Endodermal cell (in vitro differentiated cells): ENCODE data around the gene ERGIC1. TPM values are rescaled to one million over a fixed set of nuclear protein-coding genes. Genes with fewer than 3 reads are reported as not detected.
A peak's percentile ranks its signal among the peaks of the same experiment; 100 is the strongest.

ENCODE experiments used
- DNase-seq: peaks from one replicate; pipeline ENCODE4 v3.0.0-alpha.2; 2017
- H3K27ac ChIP-seq: 2 replicates; pipeline ENCODE4 v1.5.1; 2013; ENCODE audit warnings: mild to moderate bottlenecking, low read depth, low read length, moderate library complexity
- H3K27me3 ChIP-seq: 2 replicates; pipeline ENCODE4 v1.6.1; 2013; ENCODE audit warnings: mild to moderate bottlenecking, low read length, moderate library complexity; ENCODE audit not compliant: insufficient read depth, control insufficient read depth, poor library complexity, severe bottlenecking
- H3K36me3 ChIP-seq: 2 replicates; pipeline ENCODE4 v1.7.0; 2013; ENCODE audit warnings: mild to moderate bottlenecking, low read length, moderate library complexity; ENCODE audit not compliant: control insufficient read depth, insufficient read depth
- H3K4me1 ChIP-seq: one replicate; pipeline ENCODE4 v1.7.0; 2013; ENCODE audit warnings: low read length; ENCODE audit not compliant: control insufficient read depth, insufficient read depth
- H3K4me3 ChIP-seq: 2 replicates; pipeline ENCODE4 v1.5.1; 2013; ENCODE audit warnings: mild to moderate bottlenecking, low read length, moderate library complexity
- H3K9ac ChIP-seq: 2 replicates; pipeline ENCODE4 v1.6.1; 2013; ENCODE audit warnings: mild to moderate bottlenecking, low read length, moderate library complexity; ENCODE audit not compliant: poor library complexity, severe bottlenecking; ENCODE audit errors: extremely low read depth
- H3K9me3 ChIP-seq: 2 replicates; pipeline ENCODE4 v1.6.1; 2013; ENCODE audit warnings: mild to moderate bottlenecking, low read length, moderate library complexity; ENCODE audit not compliant: control insufficient read depth
- H3K27ac Mint-ChIP-seq: 2 replicates; pipeline ENCODE4 v1.8.0; 2020; ENCODE audit warnings: mixed read lengths
- H3K27me3 Mint-ChIP-seq: 2 replicates; pipeline ENCODE4 v1.8.0; 2021; ENCODE audit warnings: mild to moderate bottlenecking, mixed read lengths; ENCODE audit not compliant: insufficient read depth
- H3K36me3 Mint-ChIP-seq: 2 replicates; pipeline ENCODE4 v1.8.0; 2020; ENCODE audit warnings: low read depth, mixed read lengths
- H3K4me1 Mint-ChIP-seq: 2 replicates; pipeline ENCODE4 v1.8.0; 2020; ENCODE audit warnings: mixed read lengths
- H3K4me3 Mint-ChIP-seq: 2 replicates; pipeline ENCODE4 v1.8.0; 2020; ENCODE audit warnings: mild to moderate bottlenecking, moderate library complexity, mixed read lengths
- H3K9me3 Mint-ChIP-seq: 2 replicates; pipeline ENCODE4 v1.8.0; 2020; ENCODE audit warnings: mild to moderate bottlenecking, mixed read lengths
- WGBS, 2 experiments: methylation state at CpG; one replicate each; pipeline versions ENCODE4 v1.1.5 to v1.1.7; 2013; ENCODE audit warnings: missing lambda C conversion rate in 2 of 2, mixed read lengths in 1 of 2; ENCODE audit not compliant: insufficient coverage in 1 of 2, insufficient read length in 1 of 2; 5-methylcytosine and 5-hydroxymethylcytosine counted together
- total RNA-seq, 2 donors: library from RNA; stranded (reverse); fragmentation: NEBNext Ultra II Directional in 1 of 2; extraction: Animal tissue kit (Norgen Biotek cat#: 25700) in 1 of 2; gene quantifications; 2 replicates in 1 of 2; 3 replicates in 1 of 2; pipeline ENCODE4 v1.2.1, GENCODE V29; 2021
- TF ChIP-seq, protein P1 (sequence below): fragments of 200-600 bp; sonication (generic); conservative IDR thresholded peaks from 2 replicates; pipeline ENCODE4 v1.5.0; 2021; ENCODE audit warnings: antibody characterized with exemption, mild to moderate bottlenecking

ERGIC1 gene
- total RNA-seq, 2 donors from 2014 or later = 81.9 to 94.8 TPM

GRCh38 chr5:172857982-172858381 lies 23.9 kb downstream of the ERGIC1 start:
- TF ChIP-seq, protein P1, sequence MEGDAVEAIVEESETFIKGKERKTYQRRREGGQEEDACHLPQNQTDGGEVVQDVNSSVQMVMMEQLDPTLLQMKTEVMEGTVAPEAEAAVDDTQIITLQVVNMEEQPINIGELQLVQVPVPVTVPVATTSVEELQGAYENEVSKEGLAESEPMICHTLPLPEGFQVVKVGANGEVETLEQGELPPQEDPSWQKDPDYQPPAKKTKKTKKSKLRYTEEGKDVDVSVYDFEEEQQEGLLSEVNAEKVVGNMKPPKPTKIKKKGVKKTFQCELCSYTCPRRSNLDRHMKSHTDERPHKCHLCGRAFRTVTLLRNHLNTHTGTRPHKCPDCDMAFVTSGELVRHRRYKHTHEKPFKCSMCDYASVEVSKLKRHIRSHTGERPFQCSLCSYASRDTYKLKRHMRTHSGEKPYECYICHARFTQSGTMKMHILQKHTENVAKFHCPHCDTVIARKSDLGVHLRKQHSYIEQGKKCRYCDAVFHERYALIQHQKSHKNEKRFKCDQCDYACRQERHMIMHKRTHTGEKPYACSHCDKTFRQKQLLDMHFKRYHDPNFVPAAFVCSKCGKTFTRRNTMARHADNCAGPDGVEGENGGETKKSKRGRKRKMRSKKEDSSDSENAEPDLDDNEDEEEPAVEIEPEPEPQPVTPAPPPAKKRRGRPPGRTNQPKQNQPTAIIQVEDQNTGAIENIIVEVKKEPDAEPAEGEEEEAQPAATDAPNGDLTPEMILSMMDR = no peak
- DNase-seq = no peak
- H3K9me3 ChIP-seq = no peaks in the 10 kb centered on the region
- no peak overlapping the region for H3K4me3 ChIP-seq
- Mint-ChIP-seq H3K4me1 (peaks cover 28% of the 10 kb centered on the region), H3K9me3 (no peaks in the 10 kb centered on the region), H3K4me3 (no peak overlapping the region), H3K27ac (peak overlapping the region; percentile 49), H3K27me3 (no peaks in the 10 kb centered on the region), H3K36me3 (peaks cover 17% of the 10 kb centered on the region)
- H3K4me1 ChIP-seq = no peaks in the 10 kb centered on the region
- H3K9ac ChIP-seq = no peak overlapping the region
- 89 to 97% methylated on average over 7 of the region's 7 CpGs for WGBS, 2 experiments
- no peaks in the 10 kb centered on the region for H3K27me3 ChIP-seq
- no peak overlapping the region for H3K27ac ChIP-seq
- peaks cover 12% of the 10 kb centered on the region for H3K36me3 ChIP-seq

DNA sequence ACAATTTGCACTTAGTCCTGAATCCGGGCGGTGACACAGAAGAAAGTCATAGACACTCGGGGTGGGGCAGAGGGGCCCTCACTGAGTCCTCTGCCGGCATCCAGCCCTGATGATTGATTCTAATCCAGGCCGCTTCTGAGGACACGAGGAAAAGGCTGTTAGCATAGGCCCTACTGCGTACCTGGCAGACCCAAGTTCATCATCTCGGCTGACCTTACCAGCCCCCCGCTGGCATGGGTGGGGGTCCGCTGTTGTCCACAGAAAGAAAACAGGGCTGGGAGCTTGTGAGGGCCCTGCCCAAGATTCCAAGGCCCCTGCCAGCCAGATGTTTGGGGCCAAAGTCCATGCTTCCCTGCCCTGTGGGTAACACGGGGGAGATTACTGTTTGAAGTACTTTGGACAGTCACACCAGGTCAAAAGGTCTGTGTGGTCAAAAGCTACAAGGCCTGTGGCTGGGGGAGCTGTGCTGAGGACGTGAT lies 24.5 kb downstream of the ERGIC1 start:
- H3K4me1 ChIP-seq = no peaks in the 10 kb centered on the region
- no peaks in the 10 kb centered on the region for H3K27me3 Mint-ChIP-seq
- H3K27me3 ChIP-seq = no peaks in the 10 kb centered on the region
- H3K36me3 Mint-ChIP-seq = peaks cover 19% of the 10 kb centered on the region
- no peaks in the 10 kb centered on the region for H3K9me3 Mint-ChIP-seq
- no peak overlapping the region for H3K4me3 Mint-ChIP-seq
- WGBS, 2 experiments = 92 to 96% methylated on average over 11 to 12 of the region's 12 CpGs
- no peak overlapping the region for H3K27ac Mint-ChIP-seq
- H3K27ac ChIP-seq = no peak overlapping the region
- peaks cover 9% of the 10 kb centered on the region for H3K36me3 ChIP-seq
- H3K9me3 ChIP-seq = no peaks in the 10 kb centered on the region
- DNase-seq = no peak
- TF ChIP-seq, protein P1 = no peak
- peaks cover 32% of the 10 kb centered on the region for H3K4me1 Mint-ChIP-seq
- H3K4me3 ChIP-seq = no peak overlapping the region
- H3K9ac ChIP-seq = no peak overlapping the region

DNA sequence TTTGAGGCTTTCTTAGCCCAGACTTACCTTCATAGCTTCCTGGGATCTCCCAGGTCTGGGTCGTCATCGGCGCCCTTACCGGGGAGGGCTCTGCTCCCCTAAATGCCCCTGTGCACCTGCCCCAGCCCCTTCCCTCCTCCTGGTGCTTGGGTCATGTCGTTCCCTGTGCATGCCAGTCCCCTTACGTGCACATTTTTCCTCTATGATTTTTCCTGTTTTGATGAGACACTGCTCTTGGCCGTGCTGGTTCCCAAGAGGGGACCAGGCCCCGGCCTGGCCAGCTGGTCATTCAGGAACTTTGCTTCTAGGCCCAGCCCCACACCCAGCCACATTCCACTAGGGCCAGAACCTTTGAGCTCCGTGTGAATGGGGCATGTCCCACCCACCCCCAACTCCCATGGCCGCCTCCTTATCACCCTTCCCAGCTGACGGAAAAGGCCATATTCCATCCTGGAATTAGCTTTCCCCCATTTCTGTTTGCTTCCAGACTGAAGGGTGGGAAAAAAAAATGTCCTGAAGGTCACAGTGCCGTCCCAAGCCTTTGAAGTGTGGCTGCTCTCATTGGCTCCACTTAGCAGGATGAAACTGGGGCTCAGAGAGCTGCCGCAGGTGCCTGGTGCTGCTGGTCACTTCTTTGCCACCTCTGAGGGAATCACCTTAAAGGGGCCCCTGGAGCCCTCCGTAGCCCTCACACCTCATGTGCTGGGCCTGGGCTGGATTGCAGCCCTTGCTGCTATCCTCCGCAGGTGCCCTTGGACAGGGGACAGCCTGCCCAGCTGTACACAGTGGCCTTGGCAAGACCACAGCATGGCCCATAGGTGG lies 25.1 kb downstream of the ERGIC1 start:
- no peaks in the 10 kb centered on the region for H3K9me3 Mint-ChIP-seq
- Histone ChIP-seq H3K27me3 (no peaks in the 10 kb centered on the region), H3K36me3 (peaks cover 6% of the 10 kb centered on the region), H3K9ac (no peak overlapping the region), H3K4me3 (no peak overlapping the region), H3K4me1 (no peaks in the 10 kb centered on the region), H3K9me3 (no peaks in the 10 kb centered on the region), H3K27ac (no peak overlapping the region)
- DNase-seq = no peak
- peak overlapping the region; percentile 88 for H3K27ac Mint-ChIP-seq
- peaks cover 22% of the 10 kb centered on the region for H3K36me3 Mint-ChIP-seq
- 88 to 91% methylated on average over 13 to 15 of the region's 15 CpGs for WGBS, 2 experiments
- H3K27me3 Mint-ChIP-seq = no peaks in the 10 kb centered on the region
- H3K4me1 Mint-ChIP-seq = peaks cover 35% of the 10 kb centered on the region
- TF ChIP-seq, protein P1 = no peak
- H3K4me3 Mint-ChIP-seq = no peak overlapping the region
